Measurements from ENCODE around the gene FMO5.
"Not testable (repeated sequence)": the region's sequence is repeated elsewhere in the genome, so short reads cannot be mapped to it uniquely, and the experiment has no call there.

FMO5 gene

GRCh38 chr1:147207192-147207591, 17.9 kb downstream of the FMO5 start:
- DNase-seq (no peak), ATAC-seq (no peak)

DNA sequence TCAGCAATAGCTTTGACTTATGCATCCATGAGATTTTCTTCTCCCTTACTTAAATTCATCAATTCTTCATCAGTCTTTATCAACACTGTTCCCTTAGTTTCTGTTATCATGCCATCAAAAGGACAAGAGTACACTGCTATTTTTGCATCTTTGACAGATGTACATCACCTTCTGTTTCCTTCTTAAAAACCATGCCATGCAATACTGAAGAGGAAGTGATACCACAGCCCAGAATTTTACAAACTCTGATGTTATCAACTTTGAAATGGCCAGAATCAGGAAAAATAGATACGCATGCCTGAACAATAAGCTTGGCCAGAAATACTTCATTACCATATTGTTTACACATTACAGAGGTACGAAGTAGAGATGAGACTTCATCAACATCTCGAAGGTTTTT, 21.1 kb downstream of the FMO5 start:
- ATAC-seq: no peak
- DNase-seq: no peak

DNA sequence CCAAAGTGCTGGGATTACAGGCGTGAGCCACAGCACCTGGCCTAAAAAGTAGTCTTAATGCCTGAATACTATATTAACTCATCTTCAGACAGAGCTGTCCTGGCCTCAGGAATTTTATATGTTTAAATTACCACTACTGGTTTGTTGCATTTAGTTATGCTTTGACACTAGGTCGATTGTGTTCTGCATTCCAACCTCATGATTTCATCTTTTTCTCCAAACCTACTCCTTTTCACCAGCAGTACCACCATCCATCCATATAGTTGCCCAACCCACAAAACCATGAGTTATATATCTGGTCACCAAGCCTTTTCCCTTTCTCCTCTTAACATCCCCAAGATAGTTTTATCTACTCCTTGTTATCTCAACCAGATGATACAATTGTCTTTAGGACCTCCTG, 22.6 kb downstream of the FMO5 start:
- DNase-seq: no peak
- ATAC-seq: no peak

DNA sequence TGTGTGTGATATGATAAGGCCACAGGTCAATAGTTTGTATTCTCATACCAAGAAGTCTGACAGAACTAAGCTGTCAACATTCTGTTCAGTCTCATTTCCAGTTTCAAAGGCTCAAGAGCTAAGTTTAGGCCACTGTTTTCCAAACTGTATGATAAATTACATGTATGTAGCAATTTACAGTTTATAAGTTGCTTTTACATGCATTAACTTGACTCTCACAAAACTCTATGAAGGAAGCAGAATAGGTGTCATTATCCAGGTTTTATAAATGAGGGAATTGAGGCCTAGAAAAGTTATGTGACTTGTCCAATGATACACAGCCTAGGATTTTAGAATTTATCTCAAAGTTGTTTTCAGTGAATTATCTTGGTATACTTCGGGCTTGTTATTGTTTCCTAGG, 23.4 kb downstream of the FMO5 start:
- DNase-seq: no peak
- no peak for ATAC-seq

- ATAC-seq (no peak), DNase-seq (no peak)
Observed at GRCh38 chr1:147201276-147201675, 23.9 kb downstream of the FMO5 start.

- not testable (repeated sequence) for DNase-seq, ATAC-seq
Observed at GRCh38 chr1:147197324-147197723, 27.8 kb downstream of the FMO5 start.

- DNase-seq: no peak
Observed at GRCh38 chr1:147189514-147189913, 35.6 kb downstream of the FMO5 start.

DNA sequence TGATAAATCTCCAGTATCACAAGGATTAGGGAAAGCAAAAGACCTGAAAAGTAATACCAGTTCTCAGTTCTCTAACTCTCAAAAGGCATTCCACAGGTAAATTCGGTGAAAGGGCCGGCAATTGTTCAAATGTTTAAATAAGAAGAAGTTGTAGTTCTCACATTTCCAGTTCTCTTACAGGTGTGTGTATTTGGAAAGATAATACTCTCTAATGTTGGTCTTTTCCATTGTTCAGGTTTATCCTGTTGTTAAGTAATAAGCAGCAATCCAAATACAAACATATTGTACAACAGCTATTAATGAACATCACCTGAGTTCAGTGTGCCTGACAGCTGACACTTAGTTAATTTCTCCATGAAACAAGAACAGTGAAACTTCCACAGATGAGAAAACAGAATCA, 39.7 kb downstream of the FMO5 start:
- no peak for DNase-seq
- no peak for ATAC-seq

More at GRCh38 chr1:147189514-147189913, 35.6 kb downstream of the FMO5 start:
- ATAC-seq: no peak

DNA sequence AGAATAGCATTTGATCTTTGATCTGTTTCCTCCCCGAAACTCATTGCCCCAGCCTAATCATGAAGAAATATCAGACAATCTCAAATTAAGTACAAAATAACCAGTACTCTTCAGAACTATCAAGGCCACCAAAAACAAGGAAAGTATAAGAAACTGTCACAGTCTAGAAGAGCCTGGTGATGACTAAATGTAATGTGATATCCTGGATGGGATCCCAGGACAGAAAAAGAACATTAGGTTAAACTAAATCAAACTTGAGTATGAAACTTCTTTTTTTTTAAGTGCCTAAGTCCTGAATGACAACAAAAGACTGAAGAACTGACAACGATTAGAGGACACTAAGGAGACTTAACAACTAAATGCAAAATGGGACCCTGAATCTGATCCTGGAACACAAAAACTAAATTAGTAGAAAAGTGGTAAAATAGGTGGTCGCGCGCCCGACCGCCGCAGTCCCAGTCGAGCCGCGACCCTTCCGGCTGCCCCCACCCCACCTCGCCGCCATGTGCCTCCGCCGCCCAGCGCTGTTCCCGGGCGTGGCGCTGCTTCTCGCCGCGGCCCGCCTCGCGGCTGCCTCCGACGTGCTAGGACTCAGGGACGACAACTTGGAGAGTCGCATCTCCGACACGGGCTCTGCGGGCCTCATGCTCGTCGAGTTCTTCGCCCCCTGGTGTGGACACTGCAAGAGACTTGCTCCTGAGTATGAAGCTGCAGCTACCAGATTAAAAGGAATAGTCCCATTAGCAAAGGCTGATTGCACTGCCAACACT, 47.3 kb downstream of the FMO5 start:
- ATAC-seq: no peak
- peak; percentile 11 for DNase-seq

- peak; percentile 93 for DNase-seq
- ATAC-seq: peak; percentile 94
Observed at GRCh38 chr1:147172168-147173016, 52.7 kb downstream of the FMO5 start, which contains the start of gene PRKAB2. TSS of gene PRKAB2 (minus strand) at chr1:147172470. CDS start at chr1:147172144, 326 bp downstream.

GRCh38 chr1:147171399-147172167, 53.6 kb downstream of the FMO5 start:
- DNase-seq: peak; percentile 5
- no peak for ATAC-seq

DNA sequence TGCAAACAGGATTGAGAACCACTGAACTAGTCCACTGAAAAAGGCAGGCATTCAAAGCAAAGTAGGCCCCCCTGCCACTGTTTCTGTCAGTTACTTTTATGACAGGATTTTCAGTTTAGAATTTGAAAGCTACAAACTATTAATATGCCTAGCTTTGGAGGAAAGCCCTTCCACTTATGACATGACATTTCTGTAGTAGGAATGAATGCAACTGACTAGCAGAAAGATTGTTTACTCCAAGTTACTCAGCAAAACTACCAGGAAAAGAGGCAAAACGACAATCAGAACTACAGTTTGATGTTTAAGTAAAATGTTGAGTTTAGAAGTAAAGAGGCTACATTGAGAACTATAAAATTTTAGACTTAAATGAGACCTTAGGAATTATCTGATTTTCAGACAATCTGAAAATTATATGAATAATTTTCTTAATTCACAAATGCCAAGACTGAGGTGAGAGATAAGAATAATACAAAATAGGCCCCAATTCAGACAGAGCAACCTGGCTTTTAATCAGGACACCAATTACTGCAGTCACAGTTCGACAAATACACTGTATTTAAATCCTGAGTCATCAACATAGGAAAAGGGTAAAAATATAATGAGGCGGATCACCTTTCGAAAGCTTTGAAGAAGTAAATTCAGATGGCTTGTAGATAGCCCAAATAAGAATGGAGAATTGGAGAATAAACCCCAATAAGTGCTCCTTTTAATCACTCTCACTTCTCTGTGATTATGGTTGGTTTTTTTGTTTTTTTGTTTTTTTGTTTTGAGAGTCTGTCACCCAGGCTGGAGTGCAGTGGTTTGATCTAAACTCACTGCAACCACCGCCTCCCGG, 55.1 kb downstream of the FMO5 start:
- ATAC-seq: no peak

DNA sequence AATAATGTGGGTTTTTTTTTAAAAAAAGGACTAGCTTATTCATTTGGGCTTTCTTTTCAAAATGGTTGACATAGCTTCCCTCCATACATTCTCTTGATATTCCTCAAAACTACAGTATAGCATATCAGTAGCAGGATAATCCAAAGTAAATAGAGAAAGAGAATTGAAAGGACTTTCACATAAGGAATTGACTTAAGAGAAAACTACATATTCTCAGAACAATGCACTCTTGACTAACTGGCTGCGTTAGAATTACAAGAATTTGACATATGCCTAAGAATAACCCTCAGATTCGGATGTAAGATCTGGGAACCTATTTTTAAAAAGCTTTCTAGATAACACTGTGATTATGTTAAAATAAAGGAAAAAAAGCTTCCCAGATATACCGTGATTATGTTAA, 56.0 kb downstream of the FMO5 start:
- ATAC-seq: no peak
- DNase-seq: no peak

More for the DNA sequence above, 55.1 kb downstream of the FMO5 start:
- no peak for DNase-seq

DNA sequence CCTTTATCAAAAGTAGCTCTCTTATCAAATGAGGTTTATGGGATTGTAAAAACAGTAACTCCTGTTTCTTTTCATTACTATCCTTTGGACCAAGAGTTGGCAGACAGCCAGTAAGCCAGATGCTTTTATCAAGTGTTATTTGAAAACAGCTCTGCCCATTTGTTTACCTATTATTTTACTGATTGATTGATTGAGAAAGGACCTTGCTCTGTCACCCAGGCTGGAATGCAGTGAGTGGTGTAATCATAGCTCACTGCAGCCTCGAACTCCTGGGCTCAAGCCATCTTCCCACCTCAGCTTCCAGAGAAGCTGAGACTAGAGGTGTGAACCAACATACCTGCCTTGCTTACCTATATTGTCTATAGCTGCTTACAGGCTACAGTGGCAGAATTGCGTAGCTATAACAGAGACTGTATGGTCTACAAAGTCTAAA, 56.5 kb downstream of the FMO5 start:
- ATAC-seq (no peak), DNase-seq (no peak)

DNA sequence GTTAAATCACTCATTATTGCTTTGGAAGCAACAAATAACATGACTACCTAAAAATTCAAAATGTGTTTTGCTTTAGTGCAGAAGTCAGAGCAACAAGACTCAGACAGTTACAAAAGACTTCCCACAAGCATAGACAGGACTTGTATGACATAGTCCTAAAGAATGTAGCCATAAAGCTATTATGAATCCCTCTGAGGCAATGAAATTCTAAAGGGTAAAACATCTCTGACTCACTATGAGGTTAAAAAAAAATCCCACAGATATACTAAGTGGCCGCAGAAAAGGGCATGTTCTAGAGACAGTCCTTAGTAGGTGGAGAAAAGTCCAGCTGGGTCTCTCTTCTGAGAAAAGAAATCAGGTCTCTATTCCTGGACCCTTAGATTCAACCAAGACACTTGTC, 57.8 kb downstream of the FMO5 start:
- DNase-seq: no peak
- ATAC-seq: peak; percentile 33

GRCh38 chr1:147163019-147163418, 62.1 kb downstream of the FMO5 start:
- no peak for ATAC-seq

GRCh38 chr1:147162093-147162492, 63.0 kb downstream of the FMO5 start:
- DNase-seq: no peak

More at GRCh38 chr1:147163019-147163418, 62.1 kb downstream of the FMO5 start:
- DNase-seq: no peak

DNA sequence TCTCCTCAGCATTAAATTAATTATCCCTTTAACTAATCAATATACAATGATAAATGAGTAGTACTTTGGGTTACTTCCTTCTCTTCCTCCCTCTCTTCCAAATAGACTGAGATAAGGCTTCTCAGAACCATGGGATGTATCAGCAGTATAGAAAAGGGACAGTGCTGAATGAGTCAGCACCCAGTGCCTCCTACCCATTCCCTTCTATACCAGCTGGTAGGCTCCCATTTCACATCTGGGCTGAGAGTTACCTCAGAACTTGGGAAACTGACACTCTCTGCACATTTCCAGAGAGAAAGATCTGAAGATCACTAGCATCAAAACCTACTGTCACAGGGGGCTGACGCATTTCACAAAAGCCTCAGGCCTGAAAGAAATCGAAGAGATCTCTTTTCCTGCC, 68.0 kb downstream of the FMO5 start:
- not testable (repeated sequence) for DNase-seq, ATAC-seq

More at GRCh38 chr1:147162093-147162492, 63.0 kb downstream of the FMO5 start:
- no peak for ATAC-seq

DNA sequence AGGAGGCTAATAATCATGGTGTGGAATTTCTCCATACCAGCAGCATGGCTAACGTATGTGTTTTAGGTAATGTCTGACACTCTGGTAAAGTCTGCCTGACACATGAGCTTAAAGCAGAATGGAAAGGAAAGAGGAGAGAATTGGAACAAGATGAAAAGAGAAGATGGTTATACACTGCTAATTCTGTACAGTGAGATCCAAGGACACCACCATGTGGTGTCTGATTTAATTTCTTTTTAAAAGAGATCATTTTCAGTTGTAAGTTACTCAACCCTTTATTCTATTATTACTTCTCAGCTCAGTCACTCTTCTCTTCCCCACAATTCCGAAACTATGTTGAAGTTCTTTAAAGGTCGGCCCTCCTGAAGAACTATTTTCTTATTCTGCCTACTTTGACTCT, 68.5 kb downstream of the FMO5 start:
- no peak for DNase-seq

DNA sequence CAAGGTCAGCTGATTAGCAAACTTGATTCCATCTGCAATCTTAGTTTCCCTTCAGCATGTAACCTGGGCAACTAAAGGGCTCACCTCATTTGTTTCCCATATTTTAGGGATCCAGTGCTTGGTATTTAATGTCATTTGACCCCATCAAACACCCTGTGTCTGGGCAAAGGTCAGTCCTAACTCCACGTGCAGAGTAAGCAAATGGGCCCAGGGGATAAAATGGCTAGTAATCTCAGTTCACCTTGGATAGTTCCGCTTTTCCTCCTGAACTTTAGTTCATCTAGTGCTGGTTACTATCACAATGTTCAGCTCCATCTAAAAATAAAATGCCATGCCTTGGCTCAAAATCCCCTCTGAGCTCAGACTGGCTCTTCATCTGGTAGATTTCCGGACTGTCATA, 72.4 kb downstream of the FMO5 start:
- no peak for ATAC-seq
- no peak for DNase-seq

More for the DNA sequence above, 68.5 kb downstream of the FMO5 start:
- ATAC-seq: no peak

DNA sequence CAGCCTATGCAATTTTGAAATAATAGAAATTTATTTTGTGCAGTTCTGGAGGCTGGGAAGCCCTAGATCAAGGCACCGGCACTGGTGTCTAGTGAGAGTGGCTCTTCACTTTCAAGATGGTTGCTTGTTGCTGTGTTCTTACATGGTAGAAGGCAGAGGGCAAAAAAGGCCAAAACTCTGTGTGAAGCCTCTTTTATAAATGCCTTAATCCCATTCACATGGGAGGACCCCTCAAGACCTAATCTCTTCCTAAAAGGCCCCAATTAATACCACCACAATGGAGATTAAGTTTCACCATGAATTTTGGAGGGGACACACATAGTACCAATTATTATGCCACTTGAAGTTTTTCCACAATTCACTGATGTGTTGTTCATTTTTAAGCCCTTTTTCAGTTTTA, 73.9 kb downstream of the FMO5 start:
- ATAC-seq (no peak), DNase-seq (no peak)

Data from stimulated activated naive CD8-positive, alpha-beta T cell treated with anti-CD3 and anti-CD28 coated beads, Interleukin-15, Interleukin-2, amounts not matched to agents 100 U/mL and 50 U/mL, for 24 hours (primary cell).